SK-N-SH (cell line): ENCODE data around the gene ACAD10. TPM values are rescaled to one million over a fixed set of nuclear protein-coding genes. Genes with fewer than 3 reads are reported as not detected.
"Not testable (repeated sequence)": the region's sequence is repeated elsewhere in the genome, so short reads cannot be mapped to it uniquely, and the experiment has no call there.

Experiments used
- CTCF ChIA-PET: fragments of 300-600, 350-600 bp; formaldehyde crosslinking; extraction: SDS; loops from one replicate; lab custom pipeline; 2021; lab: Yijun Ruan, JAX
- POLR2A ChIA-PET: fragments of 350-600 bp; sonication (Branson Sonifier 250); formaldehyde crosslinking; extraction: SDS; loops from one replicate; lab custom pipeline; 2020; ENCODE audit warnings: antibody characterized with exemption, inconsistent platforms; lab: Yijun Ruan, JAX
- DNase-seq: peaks from one replicate; pipeline ENCODE4 v3.0.0; 2012
- H2AFZ ChIP-seq: fragments of 200-600 bp; sonication (generic); 2 replicates; pipeline ENCODE4 v1.8.1; 2016; ENCODE audit warnings: antibody characterized with exemption, mild to moderate bottlenecking, low read depth
- H3F3A ChIP-seq: fragments of 200-600 bp; sonication (generic); replicated peaks from 2 replicates; pipeline ENCODE3; 2016; ENCODE audit warnings: antibody characterized with exemption, mild to moderate bottlenecking; ENCODE audit not compliant: insufficient read depth
- H3K27ac ChIP-seq, 2 experiments: fragments of 200-500 bp in 1 of 2; fragments of 200-600 bp in 1 of 2; sonication (Bioruptor generic) in 1 of 2; sonication (generic), shearing (Covaris generic) in 1 of 2; 2 replicates each; pipeline versions ENCODE4 v1.5.1 to v1.6.1; 2014 to 2016; ENCODE audit warnings: low read depth in 2 of 2, inconsistent platforms in 1 of 2, low read length in 1 of 2, mild to moderate bottlenecking in 1 of 2, mixed read lengths in 1 of 2
- H3K27me3 ChIP-seq: fragments of 200-600 bp; sonication (generic), shearing (Covaris generic); 2 replicates; pipeline ENCODE4 v1.6.1; 2016; ENCODE audit warnings: mixed run types; ENCODE audit not compliant: insufficient read depth
- H3K36me3 ChIP-seq, 2 experiments: fragments of 200-500 bp in 1 of 2; fragments of 200-600 bp in 1 of 2; sonication (Bioruptor generic) in 1 of 2; sonication (generic) in 1 of 2; replicated peaks in 1 of 2; 2 replicates each; pipeline versions ENCODE3 to v1.5.1; 2014 to 2016; ENCODE audit warnings: low read length in 1 of 2, mild to moderate bottlenecking in 1 of 2; ENCODE audit not compliant: insufficient read depth in 2 of 2, control insufficient read depth in 1 of 2
- H3K4me1 ChIP-seq, 2 experiments: fragments of 200-500 bp in 1 of 2; fragments of 200-600 bp in 1 of 2; sonication (Bioruptor generic) in 1 of 2; sonication (generic), shearing (Covaris generic) in 1 of 2; 2 replicates each; pipeline versions ENCODE4 v1.5.1 to v1.6.1; 2014 to 2016; ENCODE audit warnings: low read depth in 1 of 2, low read length in 1 of 2, mixed run types in 1 of 2; ENCODE audit not compliant: insufficient read depth in 2 of 2, control insufficient read depth in 1 of 2
- H3K4me2 ChIP-seq: fragments of 200-600 bp; sonication (generic), shearing (Covaris generic); 2 replicates; pipeline ENCODE4 v1.6.1; 2017; ENCODE audit warnings: mixed run types
- H3K4me3 ChIP-seq, 2 experiments: fragments of 200-500 bp in 1 of 2; fragments of 200-600 bp in 1 of 2; sonication (Bioruptor generic) in 1 of 2; sonication (generic), shearing (Covaris generic) in 1 of 2; 2 replicates each; pipeline versions ENCODE4 v1.5.1 to v1.8.1; 2014 to 2016; ENCODE audit warnings: low read depth in 2 of 2, inconsistent platforms in 1 of 2, low read length in 1 of 2, mild to moderate bottlenecking in 1 of 2, mixed read lengths in 1 of 2, moderate library complexity in 1 of 2
- H3K79me2 ChIP-seq: fragments of 200-600 bp; sonication (generic); 2 replicates; pipeline ENCODE4 v1.8.1; 2017; ENCODE audit warnings: mild to moderate bottlenecking; ENCODE audit not compliant: insufficient read depth
- H3K9ac ChIP-seq: fragments of 200-600 bp; sonication (generic); 2 replicates; pipeline ENCODE4 v1.6.1; 2017; ENCODE audit warnings: mixed run types
- H3K9me2 ChIP-seq: fragments of 200-600 bp; sonication (generic); 2 replicates; pipeline ENCODE4 v1.6.1; 2017; ENCODE audit warnings: mixed run types
- H3K9me3 ChIP-seq: fragments of 200-600 bp; sonication (generic); 2 replicates; pipeline ENCODE4 v1.6.1; 2017; ENCODE audit warnings: mixed run types, mild to moderate bottlenecking, moderate library complexity
- H4K20me1 ChIP-seq: fragments of 200-600 bp; sonication (generic); 2 replicates; pipeline ENCODE4 v1.6.1; 2017; ENCODE audit warnings: mild to moderate bottlenecking, mixed run types; ENCODE audit not compliant: insufficient read depth
- ELF1 ChIP-seq: IDR thresholded peaks from 2 replicates; pipeline ENCODE4 v1.4.0; 2012
- EP300 ChIP-seq, 2 experiments: IDR thresholded peaks; 2 replicates each; pipeline versions ENCODE4 v1.4.0 to v1.6.1; 2012; ENCODE audit warnings: borderline replicate concordance in 1 of 2, low read depth in 1 of 2, low read length in 1 of 2
- FOSL2 ChIP-seq: IDR thresholded peaks from 2 replicates; pipeline ENCODE4 v1.4.0; 2012; ENCODE audit warnings: low read depth, mild to moderate bottlenecking, moderate library complexity, borderline replicate concordance
- FOXM1 ChIP-seq: IDR thresholded peaks from 2 replicates; pipeline ENCODE4 v1.4.0; 2012; ENCODE audit warnings: low read depth, mild to moderate bottlenecking
- GATA2 ChIP-seq: sonication (generic); formaldehyde crosslinking; IDR thresholded peaks from 2 replicates; pipeline ENCODE4 v1.5.0; 2020; ENCODE audit warnings: mild to moderate bottlenecking, missing genetic modification reagents
- MEF2A ChIP-seq: IDR thresholded peaks from 2 replicates; pipeline ENCODE4 v1.4.0; 2012; ENCODE audit warnings: low read depth, borderline replicate concordance
- MXI1 ChIP-seq: IDR thresholded peaks from 2 replicates; pipeline ENCODE4 v1.6.1; 2012; ENCODE audit warnings: mild to moderate bottlenecking, low read depth, low read length, improper control_type of control experiment
- RAD21 ChIP-seq: IDR thresholded peaks from 2 replicates; pipeline ENCODE4 v1.6.1; 2012; ENCODE audit warnings: mild to moderate bottlenecking, low read length
- RCOR1 ChIP-seq: fragments of 150-350 bp; IDR thresholded peaks from 2 replicates; pipeline ENCODE4 v1.6.1; 2017; ENCODE audit warnings: antibody characterized with exemption, low read length
- RFX5 ChIP-seq: IDR thresholded peaks from 2 replicates; pipeline ENCODE4 v1.6.1; 2012; ENCODE audit warnings: mild to moderate bottlenecking, improper control_type of control experiment, low read length
- RXRA ChIP-seq: IDR thresholded peaks from 2 replicates; pipeline ENCODE4 v1.4.0; 2012; ENCODE audit warnings: low read depth, mild to moderate bottlenecking, borderline replicate concordance
- TAF1 ChIP-seq: IDR thresholded peaks from 2 replicates; pipeline ENCODE4 v1.6.1; 2012; ENCODE audit warnings: low read depth, mild to moderate bottlenecking, low read length, moderate library complexity, borderline replicate concordance
- YY1 ChIP-seq: IDR thresholded peaks from 2 replicates; pipeline ENCODE4 v1.4.0; 2012; ENCODE audit warnings: low read depth, mild to moderate bottlenecking
- WGBS: methylation state at CpG from one replicate; pipeline ENCODE4 v1.1.6; 2017; ENCODE audit warnings: low lambda C conversion rate; 5-methylcytosine and 5-hydroxymethylcytosine counted together
- polyA plus RNA-seq, 3 experiments: library from polyadenylated mRNA; depleted of rRNA; stranded (reverse); fragments of >200 nt; gene quantifications; 2 replicates each; pipeline ENCODE4 v1.2.3, GENCODE V29; 2012
- TF ChIP-seq, protein P1 (sequence below): IDR thresholded peaks from 2 replicates; pipeline ENCODE4 v1.4.0; 2012; ENCODE audit warnings: low read depth
- TF ChIP-seq, protein P2 (sequence below): IDR thresholded peaks from 2 replicates; pipeline ENCODE4; 2012
- TF ChIP-seq, protein P3 (sequence below): fragments of 150-350 bp; IDR thresholded peaks from 2 replicates; pipeline ENCODE4 v1.6.1; 2017; ENCODE audit warnings: antibody characterized with exemption, low read length, low read depth, borderline replicate concordance
- TF ChIP-seq, protein P4 (sequence below): fragments of 200-600 bp; sonication (generic); IDR thresholded peaks from 2 replicates; pipeline ENCODE4 v1.6.1; 2017; ENCODE audit warnings: antibody characterized with exemption, mild to moderate bottlenecking, moderate library complexity

Gene ACAD10
- polyA plus RNA-seq, 1 of the 3 experiments (the other 2 are of a cell fraction), result 24.6 TPM

DNA sequence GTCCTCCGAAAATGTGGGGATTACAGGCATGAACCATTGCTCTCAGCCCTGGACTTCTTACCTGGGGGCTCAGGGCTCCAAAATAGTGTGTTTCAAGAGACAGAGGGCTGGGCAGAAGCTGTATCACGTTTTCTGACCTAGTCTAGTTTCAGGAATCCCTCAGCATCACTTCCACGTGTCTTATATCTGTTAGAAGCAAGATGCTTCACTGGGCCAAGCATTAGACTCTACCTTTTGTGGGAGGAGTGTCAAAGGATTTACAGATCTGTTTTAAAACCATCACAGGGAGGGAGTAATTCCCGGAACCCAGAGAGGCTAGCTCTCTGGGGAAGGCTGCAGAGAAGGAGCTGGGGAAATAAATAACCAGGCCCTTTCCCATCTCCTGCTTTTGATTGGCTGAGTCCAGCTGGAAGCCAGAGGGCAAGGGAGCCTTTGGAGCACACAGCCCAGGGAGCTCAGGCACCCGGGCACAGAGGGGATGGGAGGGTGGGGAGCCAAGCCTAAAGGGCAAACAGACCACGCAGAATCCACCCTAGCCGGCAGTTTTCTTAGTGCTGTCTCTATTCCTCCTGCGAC, 47.6 kb downstream of the ACAD10 start:
- no peaks in the 10 kb centered on the region for H3K9me2 ChIP-seq
- H3K9me3 ChIP-seq, result no peaks in the 10 kb centered on the region
- H3K4me2 ChIP-seq, result no peak overlapping the region
- no peaks in the 10 kb centered on the region for H3F3A ChIP-seq
- ChIA-PET CTCF (interaction anchor here (0.8 to 2.1 kb wide), 2 partner anchors 17 to 21 kb away, joined by 3 to 5 read pairs; no protein-coding TSS in a partner anchor), POLR2A (no interaction called here)
- H3K4me1 ChIP-seq, result peaks cover 0 to 3% of the 10 kb centered on the region in 2 experiments; a peak in 1 of 4 replicates
- H4K20me1 ChIP-seq, result no peaks in the 10 kb centered on the region
- H3K79me2 ChIP-seq, result no peaks in the 10 kb centered on the region
- 91% methylated on average over 8 of the region's 8 CpGs for WGBS
- no peak for DNase-seq
- H3K27ac ChIP-seq, result no peak overlapping the region
- H3K27me3 ChIP-seq, result no peaks in the 10 kb centered on the region
- no peak overlapping the region for H2AFZ ChIP-seq
- no peak overlapping the region for H3K4me3 ChIP-seq
- H3K9ac ChIP-seq, result no peak overlapping the region
- H3K36me3 ChIP-seq, result peaks cover 19 to 23% of the 10 kb centered on the region in 2 experiments
- no peak for TF ChIP-seq RAD21
- TF ChIP-seq FOXM1, result no peak
- TF ChIP-seq ELF1, result no peak
- no peak for TF ChIP-seq MEF2A
- TF ChIP-seq MXI1, result no peak
- TF ChIP-seq RXRA, result no peak
- no peak for TF ChIP-seq RFX5
- TF ChIP-seq EP300 (IDR thresholded peaks at IDR 0.05; ENCODE audit: borderline replicate concordance in 1 of 2, low read depth in 1 of 2, low read length in 1 of 2), result no peak
- TF ChIP-seq GATA2, result no peak
- TF ChIP-seq, protein P1, sequence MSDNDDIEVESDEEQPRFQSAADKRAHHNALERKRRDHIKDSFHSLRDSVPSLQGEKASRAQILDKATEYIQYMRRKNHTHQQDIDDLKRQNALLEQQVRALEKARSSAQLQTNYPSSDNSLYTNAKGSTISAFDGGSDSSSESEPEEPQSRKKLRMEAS, result no peak
- no peak for TF ChIP-seq YY1
- TF ChIP-seq TAF1, result no peak
- TF ChIP-seq, protein P2, sequence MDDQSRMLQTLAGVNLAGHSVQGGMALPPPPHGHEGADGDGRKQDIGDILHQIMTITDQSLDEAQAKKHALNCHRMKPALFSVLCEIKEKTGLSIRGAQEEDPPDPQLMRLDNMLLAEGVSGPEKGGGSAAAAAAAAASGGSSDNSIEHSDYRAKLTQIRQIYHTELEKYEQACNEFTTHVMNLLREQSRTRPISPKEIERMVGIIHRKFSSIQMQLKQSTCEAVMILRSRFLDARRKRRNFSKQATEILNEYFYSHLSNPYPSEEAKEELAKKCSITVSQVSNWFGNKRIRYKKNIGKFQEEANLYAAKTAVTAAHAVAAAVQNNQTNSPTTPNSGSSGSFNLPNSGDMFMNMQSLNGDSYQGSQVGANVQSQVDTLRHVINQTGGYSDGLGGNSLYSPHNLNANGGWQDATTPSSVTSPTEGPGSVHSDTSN, result no peak
- TF ChIP-seq, protein P3, sequence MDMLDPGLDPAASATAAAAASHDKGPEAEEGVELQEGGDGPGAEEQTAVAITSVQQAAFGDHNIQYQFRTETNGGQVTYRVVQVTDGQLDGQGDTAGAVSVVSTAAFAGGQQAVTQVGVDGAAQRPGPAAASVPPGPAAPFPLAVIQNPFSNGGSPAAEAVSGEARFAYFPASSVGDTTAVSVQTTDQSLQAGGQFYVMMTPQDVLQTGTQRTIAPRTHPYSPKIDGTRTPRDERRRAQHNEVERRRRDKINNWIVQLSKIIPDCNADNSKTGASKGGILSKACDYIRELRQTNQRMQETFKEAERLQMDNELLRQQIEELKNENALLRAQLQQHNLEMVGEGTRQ, result no peak
- TF ChIP-seq, protein P4, sequence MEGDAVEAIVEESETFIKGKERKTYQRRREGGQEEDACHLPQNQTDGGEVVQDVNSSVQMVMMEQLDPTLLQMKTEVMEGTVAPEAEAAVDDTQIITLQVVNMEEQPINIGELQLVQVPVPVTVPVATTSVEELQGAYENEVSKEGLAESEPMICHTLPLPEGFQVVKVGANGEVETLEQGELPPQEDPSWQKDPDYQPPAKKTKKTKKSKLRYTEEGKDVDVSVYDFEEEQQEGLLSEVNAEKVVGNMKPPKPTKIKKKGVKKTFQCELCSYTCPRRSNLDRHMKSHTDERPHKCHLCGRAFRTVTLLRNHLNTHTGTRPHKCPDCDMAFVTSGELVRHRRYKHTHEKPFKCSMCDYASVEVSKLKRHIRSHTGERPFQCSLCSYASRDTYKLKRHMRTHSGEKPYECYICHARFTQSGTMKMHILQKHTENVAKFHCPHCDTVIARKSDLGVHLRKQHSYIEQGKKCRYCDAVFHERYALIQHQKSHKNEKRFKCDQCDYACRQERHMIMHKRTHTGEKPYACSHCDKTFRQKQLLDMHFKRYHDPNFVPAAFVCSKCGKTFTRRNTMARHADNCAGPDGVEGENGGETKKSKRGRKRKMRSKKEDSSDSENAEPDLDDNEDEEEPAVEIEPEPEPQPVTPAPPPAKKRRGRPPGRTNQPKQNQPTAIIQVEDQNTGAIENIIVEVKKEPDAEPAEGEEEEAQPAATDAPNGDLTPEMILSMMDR, result no peak
- TF ChIP-seq RCOR1, result no peak
- TF ChIP-seq FOSL2, result no peak

DNA sequence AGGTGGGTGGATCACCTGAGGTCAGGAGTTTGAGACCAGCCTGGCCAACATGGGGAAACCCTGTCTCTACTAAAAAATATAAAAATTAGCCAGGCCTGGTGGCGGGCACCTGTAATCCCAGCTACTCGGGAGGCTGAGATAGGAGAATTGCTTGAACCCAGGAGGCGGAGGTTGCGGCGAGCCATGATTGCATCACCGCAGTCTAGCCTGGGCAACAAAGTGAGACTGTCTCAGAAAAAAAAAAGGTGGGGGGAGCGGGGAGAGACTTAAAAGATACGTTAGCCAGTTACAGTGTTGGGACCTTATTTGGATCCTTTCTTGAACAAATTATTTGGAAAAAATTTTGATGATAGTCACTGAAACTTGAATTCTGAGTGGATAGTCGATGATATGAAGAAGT, 53.7 kb downstream of the ACAD10 start:
- ChIA-PET CTCF (interaction anchor here (2.4 kb wide), 1 partner anchor 14 kb away, joined by 8 read pairs; no protein-coding TSS in a partner anchor), POLR2A (interaction anchor here (0.5 kb wide), 1 partner anchor 26 kb away, joined by 3 read pairs; no protein-coding TSS in a partner anchor)
- H3K27me3 ChIP-seq, H3K79me2 ChIP-seq, H3K9me2 ChIP-seq, H2AFZ ChIP-seq, H3K9ac ChIP-seq, H3K4me3 ChIP-seq, H3K4me2 ChIP-seq, H4K20me1 ChIP-seq, DNase-seq, H3K9me3 ChIP-seq: not testable (repeated sequence)
- Histone ChIP-seq H3K4me1 (peaks cover 0 to 32% of the 10 kb centered on the region in 2 experiments; a peak in 2 of 4 replicates), H3K27ac (peak overlapping the region in 1 of 2 experiments; percentile 35; a peak in 1 of 4 replicates), H3F3A (peaks cover 13% of the 10 kb centered on the region), H3K36me3 (peaks cover 21 to 23% of the 10 kb centered on the region in 2 experiments)
- WGBS, result 93% methylated on average over 9 of the region's 9 CpGs
